Measurements from ENCODE around the gene TRAP1. TPM values are rescaled to one million over a fixed set of nuclear protein-coding genes. Genes with fewer than 3 reads are reported as not detected.

Gene TRAP1
- total and polyA plus RNA-seq, 4 donors = 78.3 to 148 (median 112) TPM

- WGBS = 96% methylated on average over 11 of the region's 11 CpGs
- Histone ChIP-seq H3K9ac (ENCODE audit: low read depth in 1 of 2, low read length in 2 of 2) (no peak overlapping the region), H3K27me3 (ENCODE audit: control insufficient read depth in 4 of 4, insufficient read depth in 4 of 4, low read length in 3 of 4) (no peaks in the 10 kb centered on the region), H3K9me3 (ENCODE audit: control insufficient read depth in 4 of 4, low read length in 3 of 4) (no peaks in the 10 kb centered on the region), H3K27ac (ENCODE audit: low read depth in 1 of 2, low read length in 2 of 2) (no peak overlapping the region), H3K4me1 (ENCODE audit: control insufficient read depth in 4 of 4, insufficient read depth in 4 of 4, low read length in 3 of 4) (no peaks in the 10 kb centered on the region), H3K36me3 (ENCODE audit: control insufficient read depth in 4 of 4, insufficient read depth in 3 of 4, low read depth in 1 of 4, low read length in 3 of 4) (peaks cover 19 to 70% (median 24%) of the 10 kb centered on the region in 4 donors), H3K4me3 (ENCODE audit: low read depth in 1 of 3, low read length in 3 of 3) (no peak overlapping the region)
- no peak for TF ChIP-seq HNF4A (conservative IDR thresholded peaks at IDR 0.05)
- no peak for TF ChIP-seq JUND (IDR thresholded peaks at IDR 0.05)
- no peak for TF ChIP-seq REST (IDR thresholded peaks at IDR 0.05)
- TF ChIP-seq GABPA (IDR thresholded peaks at IDR 0.05 in 1 of 2, conservative IDR thresholded peaks at IDR 0.05 in 1 of 2) = no peak
- no peak for TF ChIP-seq MAX (IDR thresholded peaks at IDR 0.05)
- TF ChIP-seq SP1 (IDR thresholded peaks at IDR 0.05) = no peak
- no peak for TF ChIP-seq FOXA2 (IDR thresholded peaks at IDR 0.05)
- TF ChIP-seq CTCF (IDR thresholded peaks at IDR 0.05; ENCODE audit: low read depth, low read length, missing input control) = no peak
- no peak for TF ChIP-seq ZBTB33 (IDR thresholded peaks at IDR 0.05)
- TF ChIP-seq RAD21 (IDR thresholded peaks at IDR 0.05) = no peak
- TF ChIP-seq YY1 (IDR thresholded peaks at IDR 0.05) = no peak
- TF ChIP-seq TAF1 (conservative IDR thresholded peaks at IDR 0.05) = no peak
- TF ChIP-seq ATF3 (IDR thresholded peaks at IDR 0.05) = no peak
- TF ChIP-seq HNF4G (IDR thresholded peaks at IDR 0.05) = no peak
- TF ChIP-seq NR2F2 (IDR thresholded peaks at IDR 0.05) = no peak
- TF ChIP-seq EGR1 (IDR thresholded peaks at IDR 0.05; ENCODE audit: low read depth in 2 of 2) = no peak
- TF ChIP-seq RXRA (IDR thresholded peaks at IDR 0.05) = no peak
- DNase-seq (ENCODE audit: low spot score) = no peak
These were observed 48.7 kb downstream of the TRAP1 start for GRCh38 chr16:3668626-3669025.

GRCh38 chr16:3665508-3665907 is 51.8 kb downstream of the TRAP1 start:
- Histone ChIP-seq H3K9me3 (ENCODE audit: control insufficient read depth in 4 of 4, low read length in 3 of 4) (no peaks in the 10 kb centered on the region), H3K9ac (ENCODE audit: low read depth in 1 of 2, low read length in 2 of 2) (no peak overlapping the region), H3K4me1 (ENCODE audit: control insufficient read depth in 4 of 4, insufficient read depth in 4 of 4, low read length in 3 of 4) (no peaks in the 10 kb centered on the region), H3K27me3 (ENCODE audit: control insufficient read depth in 4 of 4, insufficient read depth in 4 of 4, low read length in 3 of 4) (no peaks in the 10 kb centered on the region), H3K36me3 (ENCODE audit: control insufficient read depth in 4 of 4, insufficient read depth in 3 of 4, low read depth in 1 of 4, low read length in 3 of 4) (peaks cover 24 to 72% (median 29%) of the 10 kb centered on the region in 4 donors), H3K27ac (ENCODE audit: low read depth in 1 of 2, low read length in 2 of 2) (no peak overlapping the region), H3K4me3 (ENCODE audit: low read depth in 1 of 3, low read length in 3 of 3) (no peak overlapping the region)
- WGBS = 88% methylated on average over 6 of the region's 6 CpGs
- no peak for DNase-seq (ENCODE audit: low spot score)
- TF ChIP-seq RAD21 (IDR thresholded peaks at IDR 0.05) (no peak), NR2F2 (IDR thresholded peaks at IDR 0.05) (no peak), FOXA1 (IDR thresholded peaks at IDR 0.05) (no peak), SP1 (IDR thresholded peaks at IDR 0.05) (no peak), HNF4A (conservative IDR thresholded peaks at IDR 0.05) (no peak), REST (IDR thresholded peaks at IDR 0.05) (no peak), CTCF (IDR thresholded peaks at IDR 0.05; ENCODE audit: low read depth, low read length, missing input control) (no peak), RXRA (IDR thresholded peaks at IDR 0.05) (no peak), MAX (IDR thresholded peaks at IDR 0.05) (no peak), YY1 (IDR thresholded peaks at IDR 0.05) (no peak), HNF4G (IDR thresholded peaks at IDR 0.05) (no peak), TAF1 (conservative IDR thresholded peaks at IDR 0.05) (no peak)

Data from liver (tissue), 9 donors.